B cell (primary cell): ENCODE results near the gene ADAR. TPM values are rescaled to one million over a fixed set of nuclear protein-coding genes. Genes with fewer than 3 reads are reported as not detected.

Source experiments
- ATAC-seq: fragments of 200-7000 bp; cut with Tn5 transposase; one replicate; pipeline ENCODE4 v1.10.0; 2021; ENCODE audit warnings: low read depth, mild to moderate bottlenecking, moderate number of reproducible peaks, moderate library complexity
- CTCF ChIA-PET: fragments of 350-600 bp; sonication (Branson Sonifier 250); formaldehyde crosslinking; loops from one replicate; lab custom pipeline; 2021; ENCODE audit warnings: antibody characterized with exemption, inconsistent platforms; lab: Charles Lee
- POLR2A ChIA-PET: fragments of 350-600 bp; sonication (Branson Sonifier 250); formaldehyde crosslinking; loops from one replicate; lab custom pipeline; 2021; ENCODE audit warnings: antibody characterized with exemption; lab: Charles Lee
- DNase-seq: peaks from one replicate; pipeline ENCODE4 v3.0.0; 2013
- H2AFZ ChIP-seq: 2 replicates; pipeline ENCODE4 v1.6.1; 2012; ENCODE audit warnings: mild to moderate bottlenecking, low read depth, low read length; ENCODE audit not compliant: insufficient read depth, poor library complexity, severe bottlenecking
- H3K27ac ChIP-seq, 2 donors: 1 replicate in 1 of 2; 2 replicates in 1 of 2; pipeline ENCODE4 v1.5.1; 2012 to 2013; ENCODE audit warnings: low read length in 2 of 2, mild to moderate bottlenecking in 2 of 2, moderate library complexity in 1 of 2
- H3K27me3 ChIP-seq, 4 experiments: fragments of 200-600 bp in 1 of 4; sonication (generic) in 1 of 4; replicated peaks in 1 of 4; 1 replicate in 2 of 4; 2 replicates in 2 of 4; pipeline versions ENCODE4 v1.6.1 to v1.7.0; 2013 to 2016; ENCODE audit warnings: low read length in 3 of 4, mild to moderate bottlenecking in 2 of 4, mixed read lengths in 1 of 4, moderate library complexity in 1 of 4; ENCODE audit not compliant: insufficient read depth in 4 of 4, control insufficient read depth in 3 of 4; ENCODE audit errors: control extremely low read depth in 1 of 4
- H3K36me3 ChIP-seq, 2 experiments: replicated peaks in 1 of 2; 1 replicate in 1 of 2; 2 replicates in 1 of 2; pipeline versions ENCODE4 v1.6.1 to v1.7.1; 2013; ENCODE audit warnings: low read length in 1 of 2; ENCODE audit not compliant: insufficient read depth in 2 of 2, control insufficient read depth in 1 of 2; ENCODE audit errors: control extremely low read depth in 1 of 2, extremely low read depth in 1 of 2
- H3K4me1 ChIP-seq, 2 donors: fragments of 200-600 bp in 1 of 2; sonication (generic) in 1 of 2; 1 replicate in 1 of 2; 2 replicates in 1 of 2; pipeline versions ENCODE4 v1.5.1 to v1.6.1; 2013 to 2017; ENCODE audit warnings: low read length in 2 of 2; ENCODE audit not compliant: control insufficient read depth in 2 of 2, insufficient read depth in 2 of 2
- H3K4me2 ChIP-seq: replicated peaks from 2 replicates; pipeline ENCODE3; 2012; ENCODE audit warnings: mild to moderate bottlenecking, low read depth, low read length; ENCODE audit not compliant: poor library complexity, severe bottlenecking
- H3K4me3 ChIP-seq, 5 experiments: fragments of 200-600 bp in 1 of 5; sonication (generic) in 1 of 5; 1 replicate in 3 of 5; 2 replicates in 2 of 5; pipeline versions ENCODE4 v1.5.1 to v1.7.0; 2011 to 2016; ENCODE audit warnings: low read length in 4 of 5, mild to moderate bottlenecking in 4 of 5, low read depth in 2 of 5, control low read depth in 1 of 5, moderate library complexity in 1 of 5; ENCODE audit not compliant: insufficient read depth in 1 of 5; ENCODE audit errors: control extremely low read depth in 1 of 5, extremely low read depth in 1 of 5
- H3K79me2 ChIP-seq: fragments of 200-600 bp; sonication (generic); one replicate; pipeline ENCODE4 v1.6.0; 2016; ENCODE audit warnings: low read length; ENCODE audit not compliant: control insufficient read depth, insufficient read depth
- H3K9ac ChIP-seq: fragments of 200-600 bp; sonication (generic); 2 replicates; pipeline ENCODE4 v1.6.1; 2017; ENCODE audit warnings: mild to moderate bottlenecking, low read length, moderate library complexity
- H3K9me3 ChIP-seq, 3 donors: one replicate each; pipeline versions ENCODE4 v1.6.1 to v1.7.1; 2013; ENCODE audit warnings: low read length in 2 of 3; ENCODE audit not compliant: control insufficient read depth in 2 of 3, insufficient read depth in 1 of 3; ENCODE audit errors: control extremely low read depth in 1 of 3
- H4K20me1 ChIP-seq: 2 replicates; pipeline ENCODE4 v1.6.0; 2012; ENCODE audit warnings: mild to moderate bottlenecking, low read length; ENCODE audit not compliant: insufficient read depth, control insufficient read depth, poor library complexity, severe bottlenecking
- H3K27ac Mint-ChIP-seq: one replicate; pipeline ENCODE4 v1.8.0; 2021; ENCODE audit warnings: mixed read lengths
- H3K27me3 Mint-ChIP-seq: one replicate; pipeline ENCODE4 v1.8.0; 2021; ENCODE audit warnings: mixed read lengths
- H3K4me1 Mint-ChIP-seq: one replicate; pipeline ENCODE4 v1.8.0; 2021; ENCODE audit warnings: mixed read lengths
- H3K4me3 Mint-ChIP-seq: one replicate; pipeline ENCODE4 v1.8.0; 2021; ENCODE audit warnings: mixed read lengths
- H3K9me3 Mint-ChIP-seq: one replicate; pipeline ENCODE4 v1.8.0; 2022; ENCODE audit warnings: mixed read lengths; ENCODE audit not compliant: insufficient read depth
- CTCF ChIP-seq: fragments of 200-600 bp; IDR thresholded peaks from one replicate; pipeline ENCODE4 v1.8.0; 2022; ENCODE audit warnings: antibody characterized with exemption, mild to moderate bottlenecking
- EZH2 ChIP-seq: IDR thresholded peaks from 2 replicates; pipeline ENCODE4 v1.6.1; 2012; ENCODE audit warnings: borderline replicate concordance, low read depth, mild to moderate bottlenecking, moderate library complexity, low read length; ENCODE audit not compliant: insufficient read depth, poor library complexity, severe bottlenecking
- WGBS: methylation state at CpG from one replicate; pipeline ENCODE4 v1.1.5; 2013; ENCODE audit warnings: missing lambda C conversion rate; ENCODE audit not compliant: insufficient coverage; 5-methylcytosine and 5-hydroxymethylcytosine counted together
- intact Hi-C: fragments of 100-400 bp; cut with micrococcal nuclease; formaldehyde crosslinking; loops from one replicate; pipeline ENCODE4 v1.10.0; 2022
- polyA plus RNA-seq: library from polyadenylated mRNA; depleted of rRNA; stranded (reverse); fragments of >200 nt; gene quantifications from 2 replicates; pipeline ENCODE4 v1.2.3, GENCODE V29; 2012
- total RNA-seq, 2 donors: library from RNA; stranded (reverse); fragments of 120-200 nt in 1 of 2; gene quantifications; 1 replicate in 1 of 2; 2 replicates in 1 of 2; pipeline versions ENCODE4 v1.2.3 to v1.2.4, GENCODE V29; 2013 to 2022

Gene ADAR
- total and polyA plus RNA-seq, 2 donors (not counting 1 experiment from before 2014, with no cell fraction given) = 64.9 to 241 TPM

GRCh38 chr1:154581766-154582165 is 26.2 kb downstream of the ADAR start:
- intact Hi-C loops = no loop called here
- no peak for TF ChIP-seq CTCF
- TF ChIP-seq EZH2 = no peak

DNA sequence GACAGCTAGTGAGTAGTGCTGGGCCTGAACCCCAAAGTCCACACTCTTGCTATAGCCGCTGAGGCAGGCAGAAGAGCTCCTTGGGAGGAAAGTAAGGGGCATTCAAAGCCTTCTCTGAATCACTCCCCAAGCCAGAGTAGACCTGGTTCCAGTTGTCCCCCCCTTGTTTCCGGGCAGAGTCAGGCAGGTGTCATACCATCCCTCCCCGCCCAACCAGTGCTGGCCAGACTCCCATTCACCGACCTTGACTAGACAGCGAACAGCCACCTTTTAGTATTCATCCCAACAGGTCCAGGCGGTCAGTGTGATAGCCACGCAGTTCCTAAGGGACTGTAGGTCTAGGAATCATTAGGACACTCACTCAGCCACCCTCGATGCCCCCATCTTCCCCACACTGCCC is 28.6 kb downstream of the ADAR start:
- no peak overlapping the region for H3K4me3 Mint-ChIP-seq
- ChIA-PET CTCF (interaction anchor here (2.9 kb wide), 1 partner anchor 20 kb away, joined by 13 read pairs; no protein-coding TSS in a partner anchor), POLR2A (no interaction called here)
- no peak for TF ChIP-seq EZH2
- no peak for TF ChIP-seq CTCF
- Histone ChIP-seq H3K9me3 (no peaks in the 10 kb centered on the region), H3K36me3 (peaks cover 5 to 56% of the 10 kb centered on the region in 2 experiments), H3K4me1 (peaks cover 0 to 6% of the 10 kb centered on the region in 2 donors), H3K79me2 (no peaks in the 10 kb centered on the region), H3K27ac (no peak overlapping the region), H3K4me2 (no peak overlapping the region), H3K27me3 (no peaks in the 10 kb centered on the region), H3K4me3 (no peak overlapping the region), H4K20me1 (peaks cover 15% of the 10 kb centered on the region), H2AFZ (no peak overlapping the region), H3K9ac (no peak overlapping the region)
- H3K27me3 Mint-ChIP-seq = no peaks in the 10 kb centered on the region
- peaks cover 5% of the 10 kb centered on the region for H3K4me1 Mint-ChIP-seq
- H3K27ac Mint-ChIP-seq = no peak overlapping the region
- no peak for ATAC-seq
- intact Hi-C loops = no loop called here
- H3K9me3 Mint-ChIP-seq = no peaks in the 10 kb centered on the region
- DNase-seq = no peak
- 98% methylated on average over 8 of the region's 8 CpGs for WGBS

More at GRCh38 chr1:154581766-154582165, 26.2 kb downstream of the ADAR start:
- Histone ChIP-seq H2AFZ (no peak overlapping the region), H4K20me1 (peaks cover 15% of the 10 kb centered on the region), H3K4me1 (peaks cover 4 to 18% of the 10 kb centered on the region in 2 donors), H3K27me3 (no peaks in the 10 kb centered on the region), H3K79me2 (no peaks in the 10 kb centered on the region), H3K36me3 (peaks cover 6 to 80% of the 10 kb centered on the region in 2 experiments), H3K9ac (no peak overlapping the region), H3K9me3 (no peaks in the 10 kb centered on the region), H3K4me2 (no peak overlapping the region), H3K27ac (no peak overlapping the region), H3K4me3 (no peak overlapping the region)
- POLR2A ChIA-PET = no interaction called here
- CTCF ChIA-PET = interaction anchor here (2.9 kb wide), 1 partner anchor 22 kb away, joined by 13 read pairs; no protein-coding TSS in a partner anchor
- 100% methylated on average over 2 of the region's 3 CpGs for WGBS
- ATAC-seq = no peak
- Mint-ChIP-seq H3K4me1 (peaks cover 16% of the 10 kb centered on the region), H3K9me3 (no peaks in the 10 kb centered on the region), H3K4me3 (no peak overlapping the region), H3K27ac (no peak overlapping the region), H3K27me3 (no peaks in the 10 kb centered on the region)
- no peak for DNase-seq
